22Rv1 (cell line): ENCODE data around the gene TCF7L1.

ENCODE experiments used
- H3K27ac ChIP-seq: fragments of 450-650 bp; 2 replicates; pipeline ENCODE4 v1.5.1; 2017
- ZFX ChIP-seq: fragments of 450-650 bp; IDR thresholded peaks from 2 replicates; pipeline ENCODE4 v1.6.1; 2017; ENCODE audit warnings: antibody characterized with exemption, borderline replicate concordance
- TF ChIP-seq, protein P1 (sequence below): fragments of 450-650 bp; IDR thresholded peaks from 2 replicates; pipeline ENCODE4 v1.5.1; 2017; ENCODE audit warnings: mild to moderate bottlenecking

TCF7L1 gene

DNA sequence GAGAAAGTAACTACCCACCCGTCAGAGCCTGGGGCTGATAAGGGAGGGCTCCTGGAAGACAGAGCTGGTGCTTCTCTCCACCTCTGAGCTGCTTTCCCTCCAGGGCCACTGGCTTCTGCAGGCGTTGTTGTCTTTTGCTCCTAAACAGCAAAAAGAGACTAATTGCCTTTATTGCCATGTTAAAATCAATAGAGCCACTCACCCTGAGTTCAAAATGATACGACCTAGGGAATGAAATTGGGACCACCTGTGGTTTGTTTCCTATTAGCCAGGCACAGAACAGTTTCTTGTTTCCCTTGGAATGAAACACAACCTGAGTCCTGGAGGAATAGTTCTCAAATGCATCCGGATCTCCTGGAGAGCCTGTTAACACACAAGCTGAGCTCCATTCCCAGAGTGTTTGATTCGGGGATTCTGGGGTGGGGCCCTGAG, 45.8 kb downstream of the TCF7L1 start:
- no peak for TF ChIP-seq ZFX
- TF ChIP-seq, protein P1, sequence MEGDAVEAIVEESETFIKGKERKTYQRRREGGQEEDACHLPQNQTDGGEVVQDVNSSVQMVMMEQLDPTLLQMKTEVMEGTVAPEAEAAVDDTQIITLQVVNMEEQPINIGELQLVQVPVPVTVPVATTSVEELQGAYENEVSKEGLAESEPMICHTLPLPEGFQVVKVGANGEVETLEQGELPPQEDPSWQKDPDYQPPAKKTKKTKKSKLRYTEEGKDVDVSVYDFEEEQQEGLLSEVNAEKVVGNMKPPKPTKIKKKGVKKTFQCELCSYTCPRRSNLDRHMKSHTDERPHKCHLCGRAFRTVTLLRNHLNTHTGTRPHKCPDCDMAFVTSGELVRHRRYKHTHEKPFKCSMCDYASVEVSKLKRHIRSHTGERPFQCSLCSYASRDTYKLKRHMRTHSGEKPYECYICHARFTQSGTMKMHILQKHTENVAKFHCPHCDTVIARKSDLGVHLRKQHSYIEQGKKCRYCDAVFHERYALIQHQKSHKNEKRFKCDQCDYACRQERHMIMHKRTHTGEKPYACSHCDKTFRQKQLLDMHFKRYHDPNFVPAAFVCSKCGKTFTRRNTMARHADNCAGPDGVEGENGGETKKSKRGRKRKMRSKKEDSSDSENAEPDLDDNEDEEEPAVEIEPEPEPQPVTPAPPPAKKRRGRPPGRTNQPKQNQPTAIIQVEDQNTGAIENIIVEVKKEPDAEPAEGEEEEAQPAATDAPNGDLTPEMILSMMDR, result no peak

DNA sequence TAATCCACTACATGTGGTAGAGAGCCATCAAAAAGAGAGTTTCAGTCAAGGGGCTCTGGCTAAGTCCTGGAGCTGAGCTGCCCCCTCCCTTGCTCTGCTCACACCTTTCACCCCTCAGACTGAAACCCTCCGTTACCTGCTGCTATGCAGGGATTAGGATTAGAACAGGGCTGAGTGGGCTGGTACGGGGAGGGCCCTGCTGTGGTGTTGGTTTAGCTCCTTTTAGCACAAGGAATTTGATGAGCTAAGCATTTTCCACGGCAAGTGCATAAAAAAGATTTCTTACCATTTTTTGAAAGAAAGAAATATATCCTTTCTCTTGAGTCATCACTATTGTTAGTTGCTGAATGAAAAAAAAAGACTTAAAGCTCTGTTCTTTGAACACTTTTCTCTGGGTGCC, 46.3 kb downstream of the TCF7L1 start:
- H3K27ac ChIP-seq, result no peak overlapping the region
- no peak for TF ChIP-seq ZFX
- TF ChIP-seq, protein P1, result no peak

More for the DNA sequence above, 45.8 kb downstream of the TCF7L1 start:
- H3K27ac ChIP-seq, result no peak overlapping the region

DNA sequence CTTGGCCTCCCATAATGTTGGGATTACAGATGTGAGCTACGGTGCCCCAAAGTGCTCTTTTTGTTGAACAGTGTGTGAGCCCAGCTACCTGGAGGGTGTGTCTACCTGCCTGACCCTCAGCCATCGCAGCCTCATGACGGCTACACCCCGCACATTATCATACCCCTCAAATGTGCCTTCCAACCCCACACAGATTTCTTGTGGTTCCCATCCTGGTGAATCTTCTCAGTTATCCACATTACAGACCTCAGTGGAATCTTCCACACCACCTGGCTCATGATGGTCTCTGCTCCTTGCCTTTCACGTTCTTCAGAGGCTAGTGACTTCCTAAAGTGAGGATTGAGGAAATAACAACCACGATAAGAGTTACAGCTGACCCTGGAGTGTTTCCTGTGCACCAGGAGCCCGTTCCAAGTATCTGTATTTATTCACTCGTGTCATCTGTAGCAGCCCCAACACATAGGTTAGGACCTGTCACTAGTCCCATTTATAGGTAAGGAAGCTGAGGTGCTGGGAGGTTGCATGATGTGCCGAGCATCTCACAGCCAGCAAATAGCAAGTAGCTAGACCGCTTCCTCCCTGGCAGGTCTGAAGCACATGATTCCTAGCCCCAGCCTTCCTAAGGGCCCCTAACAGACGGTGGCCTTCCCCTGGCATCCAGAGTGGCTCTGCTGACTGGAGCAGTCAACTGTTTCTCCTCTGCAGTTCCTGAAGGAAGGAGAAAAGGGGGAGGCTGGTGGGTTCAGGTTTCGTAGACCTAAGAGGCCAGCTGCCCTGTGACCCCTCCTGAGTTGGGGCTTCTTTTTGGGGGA, 47.3 kb downstream of the TCF7L1 start:
- TF ChIP-seq ZFX, result no peak
- TF ChIP-seq, protein P1, result no peak
- no peak overlapping the region for H3K27ac ChIP-seq

DNA sequence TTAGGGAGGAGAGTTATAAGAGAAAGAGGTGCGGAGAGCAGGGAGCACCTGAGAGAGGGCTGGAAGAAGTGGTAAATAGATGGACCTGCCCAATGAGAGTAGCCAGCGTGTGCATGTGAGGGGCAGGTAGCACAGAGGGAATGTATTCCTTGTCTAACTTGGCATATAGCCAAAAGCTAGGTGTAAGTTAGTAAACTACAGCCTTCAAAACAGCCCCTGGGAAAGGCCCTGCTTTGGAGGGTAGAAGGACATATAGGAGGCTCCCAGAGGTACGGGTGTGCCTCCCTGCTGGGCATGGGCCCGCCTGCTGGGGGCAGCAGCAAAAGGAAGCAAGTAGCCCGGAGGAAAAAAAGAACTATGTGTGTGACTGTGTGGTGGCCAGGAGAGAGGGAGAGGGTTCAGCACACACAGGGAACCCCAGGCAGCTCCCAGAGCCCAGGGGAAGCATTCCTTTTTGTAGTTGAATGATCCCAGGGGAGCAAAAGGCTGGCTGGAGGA, 48.0 kb downstream of the TCF7L1 start:
- TF ChIP-seq, protein P1, result no peak
- no peak for TF ChIP-seq ZFX
- H3K27ac ChIP-seq, result no peak overlapping the region

DNA sequence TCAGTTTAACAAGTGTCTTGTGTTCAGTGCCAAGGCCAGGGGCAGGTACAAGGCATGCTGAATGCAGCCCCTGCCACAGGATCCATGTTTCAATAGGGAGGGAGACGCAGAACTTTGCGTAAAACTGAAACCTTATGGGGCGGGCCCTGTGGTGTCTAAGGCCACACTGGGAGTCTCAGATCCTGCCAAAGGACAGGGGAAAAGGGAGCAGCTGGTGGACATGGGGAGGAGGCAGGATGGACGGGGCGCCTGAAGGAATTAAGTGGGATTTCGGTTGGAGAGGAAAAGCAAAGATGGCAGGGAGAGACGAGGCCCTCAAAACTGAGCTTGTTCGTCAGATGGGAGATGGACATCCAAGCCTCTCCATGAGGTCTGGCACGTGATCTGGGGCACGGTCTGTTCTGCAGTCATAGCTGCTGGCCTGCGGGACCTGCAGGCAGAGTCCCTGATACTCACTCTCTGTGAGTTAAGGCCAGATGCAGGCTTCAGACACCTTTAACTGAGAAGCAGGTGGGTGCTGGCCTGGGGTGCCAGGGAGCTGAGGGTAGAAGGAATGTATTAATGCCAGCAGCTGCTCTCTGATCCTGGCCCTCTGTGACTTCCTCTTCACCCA, 48.8 kb downstream of the TCF7L1 start:
- H3K27ac ChIP-seq, result no peak overlapping the region
- TF ChIP-seq, protein P1, result no peak
- no peak for TF ChIP-seq ZFX

DNA sequence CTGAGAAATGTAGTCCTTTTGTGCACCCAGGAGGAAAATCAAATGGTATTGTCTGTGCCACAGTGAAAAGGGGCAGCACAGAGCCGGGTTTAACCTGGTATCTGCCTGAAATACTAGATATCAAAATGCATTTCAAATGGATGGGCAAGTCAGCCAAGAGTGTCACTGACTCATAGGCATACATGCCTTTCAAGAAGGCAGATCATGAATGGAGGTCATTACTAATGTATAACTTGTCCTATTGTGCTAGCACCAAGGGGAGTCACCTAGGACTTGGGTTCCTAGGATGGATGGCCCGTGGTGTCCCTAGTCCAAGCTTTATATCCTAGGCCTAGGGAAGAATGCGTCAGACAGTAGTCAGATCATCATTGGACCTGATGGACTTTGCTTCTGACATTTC, 49.9 kb downstream of the TCF7L1 start:
- no peak overlapping the region for H3K27ac ChIP-seq
- TF ChIP-seq ZFX, result no peak
- TF ChIP-seq, protein P1, result no peak

DNA sequence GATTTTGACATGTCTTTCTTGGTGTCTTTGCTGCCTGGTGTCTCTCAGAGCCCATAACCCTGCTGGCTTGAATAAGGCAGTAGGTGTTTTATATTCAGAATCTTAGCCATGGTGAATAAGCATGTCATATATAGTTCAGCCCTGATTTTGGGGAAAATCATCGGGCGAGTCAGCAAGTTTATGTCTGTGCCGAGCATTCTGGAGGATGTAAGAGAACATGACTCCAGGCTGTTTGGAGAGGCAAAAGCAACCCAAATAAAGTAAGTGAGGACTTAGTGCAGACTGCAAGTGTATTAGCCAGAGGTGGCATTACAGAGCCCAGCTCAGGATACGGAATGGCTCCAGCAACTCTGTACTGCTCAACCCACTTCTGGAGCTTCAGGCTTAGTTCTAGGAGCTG, 50.3 kb downstream of the TCF7L1 start:
- TF ChIP-seq, protein P1, result no peak
- no peak for TF ChIP-seq ZFX
- H3K27ac ChIP-seq, result no peak overlapping the region
